Measurements from ENCODE around the gene ADRA2B. TPM values are rescaled to one million over a fixed set of nuclear protein-coding genes. Genes with fewer than 3 reads are reported as not detected.

The ADRA2B gene
- total RNA-seq, 6 experiments from 2014 or later: not detected

DNA sequence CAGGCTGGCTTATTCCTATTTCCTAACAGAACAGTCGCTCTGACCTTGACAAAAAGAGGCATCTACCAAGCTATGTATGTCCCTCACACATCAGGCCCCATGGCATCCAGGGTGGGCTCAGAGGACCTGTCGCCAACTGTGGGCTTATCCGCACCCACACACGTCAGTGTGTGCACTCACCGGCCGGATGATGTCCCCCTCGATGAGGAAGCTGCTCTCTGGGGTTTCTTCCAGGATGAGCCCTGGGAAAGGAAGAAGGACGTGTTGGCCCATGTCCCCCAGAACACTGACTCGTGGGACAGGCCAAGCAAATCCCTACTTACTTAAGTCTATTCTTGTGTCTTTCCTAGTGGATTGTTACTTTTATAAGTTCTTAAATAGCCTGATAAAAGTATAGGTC is 18.8 kb upstream of the ADRA2B start:
- H3K27me3 Mint-ChIP-seq (ENCODE audit: insufficient read depth): peaks cover 37% of the 10 kb centered on the region
- no peak overlapping the region for H3K27ac Mint-ChIP-seq
- no peak overlapping the region for H3K4me3 Mint-ChIP-seq
- no peaks in the 10 kb centered on the region for H3K4me1 Mint-ChIP-seq (ENCODE audit: low read depth)
- H3K36me3 Mint-ChIP-seq (ENCODE audit: low read depth): no peaks in the 10 kb centered on the region
- no peaks in the 10 kb centered on the region for H3K9me3 Mint-ChIP-seq
- TF ChIP-seq, protein P1, sequence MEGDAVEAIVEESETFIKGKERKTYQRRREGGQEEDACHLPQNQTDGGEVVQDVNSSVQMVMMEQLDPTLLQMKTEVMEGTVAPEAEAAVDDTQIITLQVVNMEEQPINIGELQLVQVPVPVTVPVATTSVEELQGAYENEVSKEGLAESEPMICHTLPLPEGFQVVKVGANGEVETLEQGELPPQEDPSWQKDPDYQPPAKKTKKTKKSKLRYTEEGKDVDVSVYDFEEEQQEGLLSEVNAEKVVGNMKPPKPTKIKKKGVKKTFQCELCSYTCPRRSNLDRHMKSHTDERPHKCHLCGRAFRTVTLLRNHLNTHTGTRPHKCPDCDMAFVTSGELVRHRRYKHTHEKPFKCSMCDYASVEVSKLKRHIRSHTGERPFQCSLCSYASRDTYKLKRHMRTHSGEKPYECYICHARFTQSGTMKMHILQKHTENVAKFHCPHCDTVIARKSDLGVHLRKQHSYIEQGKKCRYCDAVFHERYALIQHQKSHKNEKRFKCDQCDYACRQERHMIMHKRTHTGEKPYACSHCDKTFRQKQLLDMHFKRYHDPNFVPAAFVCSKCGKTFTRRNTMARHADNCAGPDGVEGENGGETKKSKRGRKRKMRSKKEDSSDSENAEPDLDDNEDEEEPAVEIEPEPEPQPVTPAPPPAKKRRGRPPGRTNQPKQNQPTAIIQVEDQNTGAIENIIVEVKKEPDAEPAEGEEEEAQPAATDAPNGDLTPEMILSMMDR (IDR thresholded peaks at IDR 0.05): no peak
- no peak for DNase-seq

DNA sequence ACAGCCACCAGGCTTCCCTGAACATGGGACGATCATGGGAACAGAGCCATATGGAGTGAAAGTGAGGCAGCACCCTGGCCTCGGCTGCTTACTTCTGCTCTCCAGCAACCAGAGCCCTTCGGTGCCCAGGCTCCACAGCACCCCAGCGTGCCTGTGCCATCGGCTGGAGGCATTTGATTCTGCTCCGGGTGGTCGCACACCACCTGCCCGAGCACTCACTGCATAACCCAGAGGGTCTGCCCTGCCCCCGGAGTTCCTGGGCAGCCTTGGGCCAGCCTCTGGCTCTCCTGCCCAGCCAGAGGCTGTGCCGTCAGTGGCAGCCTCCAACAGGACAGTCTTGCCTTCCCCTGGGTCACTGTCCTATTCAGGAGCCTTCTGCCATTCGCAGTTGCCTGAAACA is 18.1 kb upstream of the ADRA2B start:
- Mint-ChIP-seq H3K4me1 (ENCODE audit: low read depth) (no peaks in the 10 kb centered on the region), H3K9me3 (no peaks in the 10 kb centered on the region), H3K27me3 (ENCODE audit: insufficient read depth) (peaks cover 42% of the 10 kb centered on the region), H3K27ac (no peak overlapping the region), H3K36me3 (ENCODE audit: low read depth) (no peaks in the 10 kb centered on the region), H3K4me3 (no peak overlapping the region)
- no peak for DNase-seq
- TF ChIP-seq, protein P1 (IDR thresholded peaks at IDR 0.05): no peak

GRCh38 chr2:96131813-96132745 is 15.7 kb upstream of the ADRA2B start:
- H3K27ac Mint-ChIP-seq: no peak overlapping the region
- no peak for DNase-seq
- H3K36me3 Mint-ChIP-seq (ENCODE audit: low read depth): no peaks in the 10 kb centered on the region
- no peaks in the 10 kb centered on the region for H3K9me3 Mint-ChIP-seq
- no peaks in the 10 kb centered on the region for H3K4me1 Mint-ChIP-seq (ENCODE audit: low read depth)
- peaks cover 43% of the 10 kb centered on the region for H3K27me3 Mint-ChIP-seq (ENCODE audit: insufficient read depth)
- TF ChIP-seq, protein P1 (IDR thresholded peaks at IDR 0.05): no peak
- H3K4me3 Mint-ChIP-seq: no peak overlapping the region

GRCh38 chr2:96131152-96131812 is 14.9 kb upstream of the ADRA2B start:
- H3K27me3 Mint-ChIP-seq (ENCODE audit: insufficient read depth): peaks cover 38% of the 10 kb centered on the region
- no peak overlapping the region for H3K27ac Mint-ChIP-seq
- H3K36me3 Mint-ChIP-seq (ENCODE audit: low read depth): no peaks in the 10 kb centered on the region
- no peak overlapping the region for H3K4me3 Mint-ChIP-seq
- no peaks in the 10 kb centered on the region for H3K4me1 Mint-ChIP-seq (ENCODE audit: low read depth)
- TF ChIP-seq, protein P1 (IDR thresholded peaks at IDR 0.05): no peak
- H3K9me3 Mint-ChIP-seq: no peaks in the 10 kb centered on the region
- no peak for DNase-seq

DNA sequence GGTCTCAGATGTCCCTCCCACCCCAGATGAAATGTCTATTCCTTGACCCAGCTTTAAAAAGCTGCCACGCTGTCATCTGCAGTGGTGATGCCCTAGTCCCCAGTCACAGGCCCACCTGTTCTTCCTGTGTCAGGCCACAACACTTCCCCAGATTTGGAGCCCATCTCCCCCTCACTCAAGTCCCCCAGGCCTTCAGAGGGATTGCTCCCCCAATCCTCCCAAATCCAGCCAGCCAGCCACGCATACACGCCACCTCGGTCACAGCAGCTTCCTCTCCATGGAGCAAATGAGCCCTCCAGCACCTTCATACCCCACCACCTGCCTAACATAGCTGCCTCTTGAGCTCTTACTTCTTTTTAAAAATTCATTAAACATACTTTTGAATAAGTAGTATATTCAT is 14.1 kb upstream of the ADRA2B start:
- no peaks in the 10 kb centered on the region for H3K4me1 Mint-ChIP-seq (ENCODE audit: low read depth)
- no peak for DNase-seq
- H3K27me3 Mint-ChIP-seq (ENCODE audit: insufficient read depth): peaks cover 37% of the 10 kb centered on the region
- H3K4me3 Mint-ChIP-seq: no peak overlapping the region
- TF ChIP-seq, protein P1 (IDR thresholded peaks at IDR 0.05): no peak
- no peaks in the 10 kb centered on the region for H3K36me3 Mint-ChIP-seq (ENCODE audit: low read depth)
- no peak overlapping the region for H3K27ac Mint-ChIP-seq
- H3K9me3 Mint-ChIP-seq: no peaks in the 10 kb centered on the region
